Suprapubic skin (tissue), 4 donors: Measurements from ENCODE around the gene B4GALNT4. TPM values are rescaled to one million over a fixed set of nuclear protein-coding genes. Genes with fewer than 3 reads are reported as not detected.
"Not testable (repeated sequence)": the region's sequence is repeated elsewhere in the genome, so short reads cannot be mapped to it uniquely, and the experiment has no call there.

Source experiments
- DNase-seq, 2 donors: peaks; one replicate each; pipeline ENCODE4 v3.0.0-alpha.2; 2019; ENCODE audit warnings: low spot score in 2 of 2
- H3K27ac ChIP-seq: fragments of 200-600 bp; sonication (generic); one replicate; pipeline ENCODE4 v1.5.1; 2019
- H3K27me3 ChIP-seq: fragments of 200-600 bp; sonication (generic); one replicate; pipeline ENCODE4 v1.5.1; 2019
- H3K36me3 ChIP-seq: fragments of 200-600 bp; sonication (generic); one replicate; pipeline ENCODE4 v1.5.1; 2019
- H3K4me1 ChIP-seq: fragments of 200-600 bp; sonication (generic); one replicate; pipeline ENCODE4 v1.5.1; 2019
- H3K4me3 ChIP-seq: fragments of 200-600 bp; sonication (generic); one replicate; pipeline ENCODE4 v1.5.1; 2019; ENCODE audit warnings: mild to moderate bottlenecking
- H3K9me3 ChIP-seq: fragments of 200-600 bp; sonication (generic); one replicate; pipeline ENCODE4 v1.5.1; 2019
- EP300 ChIP-seq: sonication (generic); formaldehyde crosslinking; IDR thresholded peaks from one replicate; pipeline ENCODE4 v1.6.1; 2017; ENCODE audit warnings: antibody characterized with exemption
- POLR2A ChIP-seq, 2 donors: fragments of 450-650 bp; IDR thresholded peaks; one replicate each; pipeline ENCODE4 v1.6.1; 2017; ENCODE audit warnings: antibody characterized with exemption in 2 of 2, mild to moderate bottlenecking in 2 of 2, moderate library complexity in 2 of 2
- POLR2AphosphoS5 ChIP-seq, 3 donors: sonication (generic); formaldehyde crosslinking; IDR thresholded peaks; one replicate each; pipeline ENCODE4 v1.6.1; 2017; ENCODE audit warnings: antibody characterized with exemption in 3 of 3
- WGBS: methylation state at CpG from one replicate; pipeline ENCODE4 v1.1.5; 2018; 5-methylcytosine and 5-hydroxymethylcytosine counted together
- total RNA-seq, 4 donors: library from RNA; depleted of rRNA; stranded (reverse); fragments of >200 nt; gene quantifications; one replicate each; pipeline ENCODE4 v1.1.0, GENCODE V29; 2016
- TF ChIP-seq, protein P1 (sequence below), 2 donors: fragments of 200-600 bp in 1 of 2; fragments of 450-650 bp in 1 of 2; sonication (generic) in 1 of 2; IDR thresholded peaks; one replicate each; pipeline ENCODE4 v1.5.1; 2016 to 2019; ENCODE audit warnings: antibody characterized with exemption in 2 of 2, mild to moderate bottlenecking in 1 of 2, moderate library complexity in 1 of 2

Gene B4GALNT4
- total RNA-seq, 4 donors from 2014 or later = 1.2 to 3.0 (median 1.6) TPM

DNA sequence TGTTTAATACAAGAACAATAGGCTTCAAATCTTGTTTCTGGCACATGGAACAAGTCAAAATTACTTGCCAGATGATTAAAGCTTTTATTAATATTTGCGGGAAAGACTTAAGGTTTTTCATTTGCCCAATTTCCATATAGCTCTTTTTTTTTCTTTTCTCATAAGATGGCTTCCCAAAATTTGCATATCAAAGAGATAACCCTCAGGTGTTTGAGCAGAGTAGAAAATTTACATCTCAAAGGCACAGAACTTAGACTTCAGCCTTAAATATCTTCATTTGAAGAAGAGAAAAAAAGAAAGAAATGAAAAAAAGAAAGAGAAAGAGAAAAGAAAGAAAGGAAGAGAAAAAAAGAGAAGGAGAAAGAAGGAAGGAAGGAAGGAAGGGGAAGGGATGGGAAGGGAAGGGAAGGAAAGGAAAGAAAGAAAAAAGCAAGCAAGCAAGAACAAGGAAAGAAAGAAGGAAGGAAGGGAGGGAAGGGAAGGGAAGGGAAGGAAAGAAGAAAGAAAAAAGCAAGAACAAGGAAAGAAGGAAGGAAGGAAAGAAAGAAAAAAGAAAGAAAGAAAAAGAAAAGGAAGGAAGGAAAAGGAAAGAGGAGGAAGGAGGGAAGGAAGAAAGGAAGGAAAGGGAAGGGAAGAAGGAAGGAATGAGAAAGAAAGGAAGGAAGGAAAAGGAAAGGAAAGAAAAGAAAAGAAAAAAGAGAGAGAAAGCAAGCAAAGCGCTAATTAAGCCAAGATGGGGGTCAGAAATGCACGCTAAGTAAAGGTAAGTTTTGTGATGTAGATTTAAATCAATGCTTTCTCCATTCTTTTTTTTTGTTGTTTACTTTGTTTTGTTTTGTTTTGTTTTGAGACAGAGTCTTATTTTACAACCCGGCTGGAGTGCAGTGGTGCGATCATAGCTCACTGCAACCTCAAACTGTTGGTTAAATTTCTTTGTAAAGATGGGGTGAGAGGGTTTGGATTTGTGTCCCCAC lies 28.5 kb upstream of the B4GALNT4 start:
- Histone ChIP-seq H3K27ac (no peak overlapping the region), H3K4me1 (peaks cover 9% of the 10 kb centered on the region), H3K9me3 (no peaks in the 10 kb centered on the region), H3K4me3 (no peak overlapping the region), H3K36me3 (no peaks in the 10 kb centered on the region), H3K27me3 (no peaks in the 10 kb centered on the region)
- TF ChIP-seq, protein P1, sequence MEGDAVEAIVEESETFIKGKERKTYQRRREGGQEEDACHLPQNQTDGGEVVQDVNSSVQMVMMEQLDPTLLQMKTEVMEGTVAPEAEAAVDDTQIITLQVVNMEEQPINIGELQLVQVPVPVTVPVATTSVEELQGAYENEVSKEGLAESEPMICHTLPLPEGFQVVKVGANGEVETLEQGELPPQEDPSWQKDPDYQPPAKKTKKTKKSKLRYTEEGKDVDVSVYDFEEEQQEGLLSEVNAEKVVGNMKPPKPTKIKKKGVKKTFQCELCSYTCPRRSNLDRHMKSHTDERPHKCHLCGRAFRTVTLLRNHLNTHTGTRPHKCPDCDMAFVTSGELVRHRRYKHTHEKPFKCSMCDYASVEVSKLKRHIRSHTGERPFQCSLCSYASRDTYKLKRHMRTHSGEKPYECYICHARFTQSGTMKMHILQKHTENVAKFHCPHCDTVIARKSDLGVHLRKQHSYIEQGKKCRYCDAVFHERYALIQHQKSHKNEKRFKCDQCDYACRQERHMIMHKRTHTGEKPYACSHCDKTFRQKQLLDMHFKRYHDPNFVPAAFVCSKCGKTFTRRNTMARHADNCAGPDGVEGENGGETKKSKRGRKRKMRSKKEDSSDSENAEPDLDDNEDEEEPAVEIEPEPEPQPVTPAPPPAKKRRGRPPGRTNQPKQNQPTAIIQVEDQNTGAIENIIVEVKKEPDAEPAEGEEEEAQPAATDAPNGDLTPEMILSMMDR (IDR thresholded peaks at IDR 0.05) = no peak
- no peak for TF ChIP-seq POLR2AphosphoS5 (IDR thresholded peaks at IDR 0.05)
- TF ChIP-seq EP300 = no peak
- no peak for TF ChIP-seq POLR2A (IDR thresholded peaks at IDR 0.05)
- WGBS = 81% methylated on average over 4 of the region's 5 CpGs
- no peak for DNase-seq

DNA sequence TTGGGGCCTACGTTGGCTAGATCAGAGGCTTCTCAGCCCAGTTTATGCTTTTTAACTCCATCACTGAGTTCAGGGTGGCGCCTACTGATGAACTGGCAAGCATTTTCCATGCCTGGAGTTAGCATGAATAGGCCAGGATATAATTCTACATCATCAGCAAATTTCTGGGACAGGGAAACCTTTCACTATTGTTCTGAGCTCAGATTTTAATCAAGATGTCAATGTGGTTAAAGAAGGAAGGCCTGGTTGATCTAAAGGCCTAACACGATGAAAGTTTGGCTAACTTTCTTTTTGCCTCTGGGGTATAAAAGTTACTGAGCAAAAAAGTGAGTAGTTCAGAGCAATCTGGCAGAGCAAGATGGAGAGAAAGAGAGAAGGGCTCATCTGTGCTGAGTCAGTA lies 27.0 kb upstream of the B4GALNT4 start:
- H3K9me3 ChIP-seq = no peaks in the 10 kb centered on the region
- no peak overlapping the region for H3K4me3 ChIP-seq
- peaks cover 8% of the 10 kb centered on the region for H3K4me1 ChIP-seq
- peak overlapping the region; percentile 38 for H3K27ac ChIP-seq
- WGBS = 32% methylated on average over 3 of the region's 3 CpGs
- H3K36me3 ChIP-seq = no peaks in the 10 kb centered on the region
- H3K27me3 ChIP-seq = no peaks in the 10 kb centered on the region
- TF ChIP-seq POLR2A (IDR thresholded peaks at IDR 0.05) (no peak), EP300 (no peak), POLR2AphosphoS5 (IDR thresholded peaks at IDR 0.05) (no peak)
- TF ChIP-seq, protein P1 (IDR thresholded peaks at IDR 0.05) = no peak
- no peak for DNase-seq

DNA sequence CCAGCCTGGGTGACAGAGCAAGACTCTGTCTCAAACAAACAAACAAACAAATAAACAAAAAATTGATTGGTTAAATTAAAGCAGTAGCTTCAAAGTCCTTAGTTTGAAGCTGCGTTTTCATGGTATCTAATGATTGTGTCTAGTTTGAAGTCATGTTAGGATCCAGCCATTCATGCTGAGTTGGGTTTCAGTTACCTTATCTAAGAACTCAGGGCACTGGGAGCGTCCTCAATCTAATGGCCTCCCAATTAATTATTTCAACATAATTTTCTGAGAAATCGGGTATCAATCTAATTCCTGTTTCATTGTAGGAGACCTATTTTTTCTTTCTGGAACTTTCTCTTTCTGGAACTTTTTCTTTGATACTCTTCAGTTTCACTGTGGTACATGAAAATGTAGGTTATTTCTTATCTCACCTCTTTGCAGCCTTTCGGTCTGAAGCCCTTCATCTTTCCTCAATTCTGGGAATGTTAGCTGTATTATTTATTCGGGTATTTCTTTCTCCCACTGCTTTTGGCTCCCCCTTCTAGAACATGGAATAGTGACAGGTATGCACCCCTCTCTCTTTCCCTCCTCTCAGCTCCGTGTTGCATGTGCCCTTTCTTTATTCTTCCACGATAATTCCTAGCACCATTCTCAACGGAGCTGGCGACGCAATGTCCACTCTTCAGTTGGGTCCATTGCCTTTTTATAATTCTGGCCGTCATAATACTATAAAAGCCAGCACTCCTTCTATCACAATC lies 24.3 kb upstream of the B4GALNT4 start:
- no peak overlapping the region for H3K27ac ChIP-seq
- 94% methylated on average over 11 of the region's 11 CpGs for WGBS
- H3K4me3 ChIP-seq = no peak overlapping the region
- H3K27me3 ChIP-seq = no peaks in the 10 kb centered on the region
- H3K9me3 ChIP-seq = no peaks in the 10 kb centered on the region
- H3K4me1 ChIP-seq = peaks cover 8% of the 10 kb centered on the region
- TF ChIP-seq, protein P1 (IDR thresholded peaks at IDR 0.05) = no peak
- TF ChIP-seq POLR2A (IDR thresholded peaks at IDR 0.05) (no peak), EP300 (no peak), POLR2AphosphoS5 (IDR thresholded peaks at IDR 0.05) (no peak)
- H3K36me3 ChIP-seq = no peaks in the 10 kb centered on the region
- no peak for DNase-seq

DNA sequence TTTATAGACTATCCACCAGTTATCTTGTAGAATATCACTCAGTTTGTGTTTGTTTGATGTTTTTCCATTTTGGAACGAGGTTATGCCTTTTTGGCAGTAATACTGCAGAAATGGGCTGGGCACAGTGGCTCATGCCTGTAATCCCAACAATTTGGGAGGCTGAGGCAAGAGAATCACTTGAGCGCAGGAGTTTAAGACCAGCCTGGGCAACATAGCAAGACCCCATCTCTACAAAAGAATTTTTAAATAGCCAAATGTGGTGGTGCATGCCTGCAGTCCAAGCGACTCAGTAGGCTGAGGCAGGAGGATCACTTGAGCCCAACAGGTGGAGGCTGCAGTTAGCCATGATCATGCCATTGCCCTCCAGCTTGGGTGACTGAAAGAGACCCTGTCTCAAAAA lies 22.8 kb upstream of the B4GALNT4 start:
- DNase-seq = no peak
- no peak overlapping the region for H3K4me3 ChIP-seq
- H3K27me3 ChIP-seq = no peaks in the 10 kb centered on the region
- no peaks in the 10 kb centered on the region for H3K9me3 ChIP-seq
- TF ChIP-seq POLR2AphosphoS5 (IDR thresholded peaks at IDR 0.05) (no peak), EP300 (no peak), POLR2A (IDR thresholded peaks at IDR 0.05) (no peak)
- TF ChIP-seq, protein P1 (IDR thresholded peaks at IDR 0.05) = no peak
- no peak overlapping the region for H3K27ac ChIP-seq
- 81% methylated on average over 3 of the region's 3 CpGs for WGBS
- no peaks in the 10 kb centered on the region for H3K36me3 ChIP-seq
- H3K4me1 ChIP-seq = peaks cover 22% of the 10 kb centered on the region

DNA sequence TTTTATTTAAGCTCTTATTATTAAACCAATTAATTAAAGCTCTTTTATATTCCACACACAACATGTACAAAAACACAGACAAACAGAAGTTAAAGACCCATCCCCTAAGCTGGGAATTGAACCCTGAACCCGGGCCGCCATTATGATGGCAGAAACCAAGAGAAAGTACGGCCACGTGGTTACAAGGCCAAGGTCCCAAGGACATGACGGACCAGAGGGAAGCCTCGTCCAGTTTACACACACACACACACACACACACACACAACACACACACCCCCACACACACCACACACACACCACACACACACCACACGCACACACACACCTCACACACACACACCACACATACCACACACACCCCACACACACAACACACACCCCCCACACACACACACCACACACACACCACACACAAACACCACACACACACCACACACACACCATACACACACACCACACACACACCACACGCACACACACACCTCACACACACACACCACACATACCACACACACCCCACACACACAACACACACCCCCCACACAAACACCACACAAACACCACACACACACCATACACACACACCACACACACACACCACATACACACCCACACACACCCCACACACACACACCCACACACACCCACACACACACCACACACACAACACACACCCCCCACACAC lies 19.9 kb upstream of the B4GALNT4 start:
- peak in 1 of 2 donors; percentile 12 for DNase-seq
- WGBS = 93% methylated on average over 8 of the region's 8 CpGs
- not testable (repeated sequence) for H3K9me3 ChIP-seq, H3K36me3 ChIP-seq, H3K4me3 ChIP-seq, H3K27ac ChIP-seq, H3K27me3 ChIP-seq
- peaks cover 36% of the 10 kb centered on the region for H3K4me1 ChIP-seq

DNA sequence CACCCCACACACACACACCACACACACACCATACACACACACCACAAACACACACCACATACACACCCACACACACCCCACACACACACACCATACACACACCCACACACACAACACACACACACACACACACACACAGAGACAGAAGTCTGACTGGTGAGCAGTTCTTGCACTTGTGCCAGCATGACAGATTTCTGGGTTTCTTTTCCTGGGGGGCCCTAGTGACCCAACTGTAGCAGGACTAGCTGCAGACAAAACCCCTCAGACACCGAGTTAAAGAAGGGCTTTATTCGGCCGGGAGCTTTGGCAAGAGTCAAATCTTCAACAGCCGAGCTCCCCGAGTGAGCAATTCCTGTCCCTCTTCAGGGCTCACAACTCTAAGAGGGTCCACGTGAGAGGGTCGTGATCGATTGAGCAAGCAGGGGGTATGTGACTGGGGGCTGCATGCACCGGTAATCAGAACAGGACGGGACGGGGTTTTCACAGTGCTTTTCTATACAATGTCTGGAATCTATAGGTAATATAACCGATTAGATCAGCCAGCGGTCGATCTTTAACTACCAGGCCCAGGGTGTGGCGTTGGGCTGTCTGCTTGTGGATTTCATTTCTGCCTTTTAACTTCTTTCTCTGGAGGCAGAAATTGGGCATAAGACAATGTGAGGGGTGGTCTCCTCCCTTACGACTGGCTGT lies 19.1 kb upstream of the B4GALNT4 start:
- peak in 1 of 2 donors; percentile 40 for DNase-seq
- H3K27me3 ChIP-seq, H3K36me3 ChIP-seq, H3K4me3 ChIP-seq, H3K9me3 ChIP-seq: not testable (repeated sequence)
- WGBS = 60% methylated on average over 12 of the region's 16 CpGs
- Histone ChIP-seq H3K27ac (peak overlapping the region; percentile 5), H3K4me1 (peaks cover 38% of the 10 kb centered on the region)
